Measurements from ENCODE around the gene TMPRSS11A.

TMPRSS11A gene

GRCh38 chr4:67871867-67872266 is 91.4 kb downstream of the TMPRSS11A start:
- peak; percentile 49 for DNase-seq (ENCODE audit: low spot score)

- no peak for DNase-seq (ENCODE audit: low spot score)
Observed at GRCh38 chr4:67869580-67870190, 93.6 kb downstream of the TMPRSS11A start.

- no peak for DNase-seq (ENCODE audit: low spot score)
Observed at GRCh38 chr4:67861513-67861912, 101.8 kb downstream of the TMPRSS11A start.
